HG03196 (cell line): ENCODE data around the gene FGFBP2.
"Not testable (repeated sequence)": the region's sequence is repeated elsewhere in the genome, so short reads cannot be mapped to it uniquely, and the experiment has no call there.

ENCODE experiments used
- ATAC-seq: cut with Tn5 transposase; IDR thresholded peaks from one replicate; pipeline ENCODE4 v1.9.1; 2021; ENCODE audit not compliant: unreplicated experiment

Gene FGFBP2

DNA sequence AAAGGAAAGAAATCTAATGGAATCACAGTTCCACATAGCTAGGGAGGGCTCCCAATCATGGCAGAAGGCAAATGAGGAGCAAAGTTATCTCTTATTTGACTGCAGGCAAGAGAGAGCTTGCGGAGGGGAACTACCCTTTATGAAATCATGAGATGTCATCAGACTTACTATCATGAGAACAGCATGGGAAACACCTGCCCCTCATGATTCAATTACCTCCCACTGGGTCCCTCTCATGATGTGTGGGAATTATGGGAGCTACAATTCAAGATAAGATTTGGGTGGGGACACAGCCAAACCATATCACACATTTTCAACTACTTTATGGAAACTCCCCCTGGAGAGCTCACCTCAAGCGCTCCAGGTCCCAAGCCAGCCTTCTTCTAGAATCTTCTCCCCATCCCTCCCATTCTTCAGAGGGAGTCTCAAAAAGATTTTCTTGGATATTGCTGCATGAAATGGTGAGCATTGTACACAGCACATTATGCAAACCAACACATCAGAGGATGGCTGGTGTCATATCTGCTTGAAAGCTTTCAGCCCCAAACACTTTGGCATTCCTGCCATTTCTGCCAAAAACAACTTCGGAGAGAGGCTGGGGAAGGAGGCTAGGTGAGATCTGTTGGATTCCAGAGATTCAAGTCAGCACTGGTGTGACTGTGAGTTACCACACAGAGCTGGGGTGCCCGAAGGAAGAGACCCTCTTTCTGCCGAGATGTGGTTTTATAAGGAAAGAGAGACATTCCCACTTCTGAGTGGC, 31.3 kb downstream of the FGFBP2 start:
- ATAC-seq = no peak

DNA sequence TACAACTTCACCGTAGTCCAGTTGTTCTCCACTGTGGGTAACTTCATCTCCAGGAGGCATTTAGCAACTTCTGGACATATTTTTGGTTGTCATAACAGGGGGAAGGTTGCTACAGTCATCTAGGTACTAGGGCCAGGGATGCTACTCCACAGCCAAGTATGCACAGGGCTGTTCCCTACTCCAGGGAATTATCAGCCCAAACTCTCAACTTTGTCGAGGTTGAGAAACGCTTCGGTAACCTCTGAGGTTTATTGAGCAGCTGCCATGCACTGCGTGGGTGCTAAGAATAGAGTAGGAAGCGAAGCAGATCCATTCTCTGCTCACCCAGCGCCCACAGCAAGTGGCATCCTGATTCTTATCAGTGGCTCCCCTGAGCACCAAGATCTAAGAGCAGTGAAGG, 32.7 kb downstream of the FGFBP2 start:
- ATAC-seq = no peak

DNA sequence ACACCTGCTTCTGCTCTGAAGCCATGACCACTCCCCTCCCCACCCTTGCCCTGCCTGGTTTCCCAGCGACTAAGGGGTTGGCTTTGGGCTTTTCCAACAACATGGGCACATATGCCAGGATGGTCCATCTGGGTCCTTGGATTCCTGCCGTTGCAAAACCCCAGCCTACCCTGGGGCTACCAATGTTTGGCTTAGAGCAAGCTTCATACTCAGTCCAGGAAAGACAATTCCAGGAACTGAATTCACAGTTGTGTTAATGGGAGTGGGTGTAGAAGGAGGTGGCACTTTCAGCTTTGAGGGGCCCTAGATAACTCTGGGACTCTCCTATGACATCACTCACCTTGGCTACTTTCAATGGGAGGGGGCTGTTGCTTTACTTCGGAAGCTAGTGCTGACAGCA, 33.4 kb downstream of the FGFBP2 start:
- ATAC-seq = no peak

DNA sequence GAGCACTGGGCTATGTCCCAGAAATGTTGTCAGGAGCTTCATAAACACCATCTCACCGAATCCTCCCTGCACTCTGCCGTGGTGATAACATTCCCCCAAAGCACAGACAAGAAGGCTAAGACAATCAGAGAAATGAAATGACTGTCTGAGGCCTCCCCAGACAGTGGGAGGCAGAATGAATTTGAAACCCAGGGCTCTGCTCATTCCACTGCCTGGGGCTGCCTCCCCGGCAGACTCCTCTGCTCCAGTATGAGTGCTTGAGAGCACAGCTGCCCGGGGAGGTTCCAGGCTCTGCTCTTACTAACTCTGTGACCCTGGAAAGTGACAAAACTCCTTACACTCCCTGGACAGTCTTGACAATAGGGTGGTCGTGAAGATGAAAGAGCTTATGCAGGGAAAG, 34.1 kb downstream of the FGFBP2 start:
- ATAC-seq = no peak

DNA sequence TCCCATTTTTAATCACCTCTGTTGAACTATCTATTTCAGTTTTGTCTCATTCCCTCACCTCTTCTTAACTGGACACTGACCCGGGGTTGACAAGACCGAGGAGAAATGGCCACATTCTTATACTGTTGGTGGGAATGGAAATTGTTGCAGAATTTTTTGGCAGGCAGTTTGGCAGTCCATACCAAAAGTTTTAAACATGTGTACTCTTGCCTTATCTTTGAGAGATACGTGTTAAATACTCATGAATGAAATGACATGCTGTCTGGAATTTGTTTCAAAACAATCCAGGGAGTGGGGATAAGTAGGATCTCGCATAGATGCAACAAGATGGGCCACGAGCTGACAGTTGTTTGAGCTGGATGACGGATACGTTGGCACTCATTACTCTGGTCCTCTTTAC, 36.5 kb downstream of the FGFBP2 start:
- ATAC-seq = no peak

DNA sequence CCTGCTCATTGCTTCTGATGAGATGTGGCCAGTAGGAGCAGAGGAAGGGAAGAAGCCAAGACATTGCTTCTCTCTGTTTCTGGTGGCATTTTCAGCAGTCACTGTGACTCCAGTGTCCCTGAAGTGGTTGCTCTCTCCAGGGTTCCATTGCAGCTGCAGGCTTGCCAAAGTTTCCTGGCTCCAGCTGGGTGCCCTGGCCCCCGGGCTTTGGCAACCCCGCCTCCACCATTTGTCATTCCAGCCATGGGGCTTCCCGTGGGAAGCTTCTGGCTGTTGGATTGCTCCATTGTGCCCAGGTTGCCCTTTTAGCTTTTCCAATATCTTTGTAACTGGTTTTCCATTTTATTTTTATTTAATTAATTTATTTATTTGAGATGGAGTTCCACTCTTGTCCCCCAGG, 37.1 kb downstream of the FGFBP2 start:
- ATAC-seq = no peak

DNA sequence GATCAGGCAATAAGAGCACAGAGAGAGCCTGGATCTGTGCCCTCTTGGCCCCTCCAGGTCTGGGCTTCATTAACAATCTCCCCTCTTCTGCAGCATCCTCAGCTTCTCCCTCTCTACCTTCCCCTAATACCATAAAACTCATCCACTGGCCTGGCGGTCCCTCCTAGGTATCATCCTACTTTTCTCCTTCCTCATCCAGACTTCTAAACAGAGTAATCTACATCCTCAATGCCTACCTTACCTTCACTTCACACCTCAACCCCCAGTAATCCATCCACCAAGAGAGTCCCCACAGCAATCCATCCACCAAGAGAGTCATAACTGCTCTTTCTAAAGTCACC, 41.4 kb downstream of the FGFBP2 start:
- ATAC-seq = no peak

DNA sequence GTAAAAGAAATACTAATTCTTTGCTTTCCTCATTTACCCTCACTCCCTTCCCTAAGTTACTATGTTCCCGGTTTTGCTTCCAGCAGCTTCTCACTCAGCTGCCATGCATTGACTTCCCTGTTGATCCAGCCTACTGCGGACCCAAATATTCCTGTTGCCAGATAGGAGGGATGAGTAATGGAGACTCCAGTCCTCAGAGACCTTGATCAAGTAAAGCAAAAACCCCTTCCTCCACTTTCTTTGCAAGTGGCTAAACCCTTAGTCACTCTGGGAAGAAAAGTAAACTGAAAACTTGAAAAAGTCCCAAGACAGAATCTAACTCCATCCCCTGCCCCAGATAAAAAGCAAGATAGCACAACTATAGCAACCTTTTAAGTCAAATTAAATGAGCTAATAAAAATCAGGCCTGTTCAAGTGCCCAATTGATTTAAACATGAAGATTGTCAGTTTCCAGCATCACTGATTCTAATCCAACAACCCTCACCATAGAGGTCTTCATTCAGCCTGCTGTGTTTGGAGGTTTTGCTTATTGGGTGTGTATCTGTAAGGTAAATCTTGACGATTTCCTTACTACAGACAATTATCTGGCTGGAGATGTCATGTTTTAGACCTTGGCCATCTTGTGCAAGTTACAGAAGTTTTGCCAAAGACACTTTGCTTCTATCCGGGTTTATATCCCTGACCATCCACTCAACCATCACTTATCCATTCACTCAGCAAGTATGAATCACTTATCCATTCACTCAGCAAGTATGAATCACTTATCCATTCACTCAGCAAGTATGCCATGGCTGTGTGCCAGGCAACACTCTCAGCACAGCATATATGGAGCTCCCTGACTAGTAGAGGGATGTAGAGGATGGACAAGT, 42.0 kb downstream of the FGFBP2 start:
- ATAC-seq = no peak

DNA sequence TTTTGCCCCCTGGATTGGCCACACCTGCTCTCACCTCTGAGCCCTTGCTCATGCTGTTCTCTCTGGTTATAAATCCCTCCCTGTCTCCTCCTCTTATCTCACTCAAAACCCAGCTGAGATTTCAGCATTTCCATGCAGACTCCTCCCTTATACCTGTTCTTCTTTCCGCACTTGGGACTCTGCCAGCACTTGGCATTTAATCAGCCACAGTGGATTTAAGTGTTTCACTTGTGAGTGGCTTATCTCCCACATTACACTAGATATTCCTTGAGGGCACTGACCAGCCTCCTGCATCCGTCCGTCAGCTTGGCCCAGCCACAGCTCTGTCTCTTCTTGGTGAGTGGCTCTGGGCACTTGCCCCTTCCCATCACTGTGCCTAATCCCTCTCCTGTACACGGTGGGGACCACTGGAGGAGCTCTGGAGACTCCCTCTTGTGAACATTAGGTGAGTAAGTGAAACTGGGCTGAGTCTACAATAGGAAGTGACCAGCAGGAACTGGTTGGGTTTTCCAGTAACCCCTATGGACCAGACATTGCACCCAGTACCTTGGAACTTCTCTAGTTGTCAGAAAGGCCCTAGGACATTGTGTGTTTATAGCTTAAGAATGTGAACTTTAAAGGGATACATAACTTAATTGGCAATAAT, 44.4 kb downstream of the FGFBP2 start:
- ATAC-seq = no peak

DNA sequence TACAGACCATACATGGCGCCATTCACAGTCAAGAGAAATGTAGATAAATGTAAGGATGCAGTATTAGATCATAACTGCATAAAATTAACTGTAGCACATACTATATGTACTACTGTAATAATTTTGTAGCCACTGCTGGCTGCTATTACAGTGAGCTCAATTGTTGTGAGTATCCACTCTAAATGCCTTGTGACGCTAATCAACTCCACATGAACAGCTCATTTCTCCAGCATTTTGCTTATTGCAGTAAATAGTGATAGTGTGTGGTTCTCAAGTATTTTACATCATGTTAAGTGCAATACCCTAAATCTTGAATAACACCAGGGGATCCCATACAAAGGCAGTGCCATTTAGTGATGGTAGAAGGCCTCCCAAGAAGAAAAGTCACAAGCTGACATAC, 45.7 kb downstream of the FGFBP2 start:
- no peak for ATAC-seq

DNA sequence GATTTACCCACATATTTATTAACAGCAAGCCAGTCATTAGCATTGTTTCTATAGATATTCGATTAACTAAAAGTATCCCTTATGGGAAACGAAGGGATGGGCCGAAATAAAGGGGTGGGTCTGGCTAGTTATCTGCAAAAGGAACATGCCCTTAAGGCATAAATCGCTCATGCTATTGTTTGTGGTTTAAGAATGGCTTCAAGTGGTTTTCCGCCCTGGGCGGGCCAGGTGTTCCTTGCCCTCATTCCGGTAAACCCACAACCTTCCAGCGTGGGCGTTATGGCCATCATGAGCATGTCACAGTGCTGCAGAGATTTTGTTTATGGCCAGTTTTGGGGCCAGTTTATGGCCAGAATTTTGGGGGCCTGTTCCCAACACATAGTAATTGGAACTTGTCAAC, 46.6 kb downstream of the FGFBP2 start:
- ATAC-seq = not testable (repeated sequence)

DNA sequence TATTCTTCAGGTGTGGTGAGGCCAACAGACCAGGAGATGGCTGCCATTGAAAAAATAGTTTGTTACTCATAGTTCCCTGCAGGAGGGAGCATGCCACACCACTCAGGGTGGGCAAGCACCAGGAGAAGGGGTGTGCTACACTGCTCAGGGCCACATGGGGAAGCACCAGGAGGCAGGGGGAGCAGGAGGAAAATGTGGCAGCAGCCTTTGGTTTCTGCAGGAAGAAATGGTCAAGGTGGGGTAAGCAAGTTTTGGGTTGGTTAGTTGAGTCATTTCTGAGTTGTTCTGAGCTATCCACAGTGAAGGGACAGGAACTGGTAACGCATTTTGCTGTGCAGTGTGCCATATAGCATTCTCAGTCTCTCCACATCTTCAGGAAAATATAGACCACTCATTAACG, 48.2 kb downstream of the FGFBP2 start:
- ATAC-seq = no peak

DNA sequence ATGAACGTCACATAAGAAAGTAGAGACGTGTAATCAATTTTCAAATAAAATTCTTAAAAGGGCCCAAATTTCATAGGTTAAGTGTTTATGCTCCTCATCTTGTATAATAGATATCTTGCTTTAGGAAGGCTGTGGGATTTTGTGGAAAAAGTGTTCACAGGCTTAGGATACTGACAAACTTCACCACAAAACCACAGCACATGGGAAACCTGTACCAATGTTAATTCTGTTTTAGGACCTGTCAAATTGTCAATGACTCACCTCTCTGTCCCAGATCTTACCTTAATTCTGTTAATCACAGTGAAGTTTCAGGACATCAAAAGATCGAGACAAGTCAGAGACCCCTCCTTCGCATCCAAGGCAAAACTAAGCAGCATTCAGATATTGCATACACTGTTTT, 48.7 kb downstream of the FGFBP2 start:
- ATAC-seq = no peak

DNA sequence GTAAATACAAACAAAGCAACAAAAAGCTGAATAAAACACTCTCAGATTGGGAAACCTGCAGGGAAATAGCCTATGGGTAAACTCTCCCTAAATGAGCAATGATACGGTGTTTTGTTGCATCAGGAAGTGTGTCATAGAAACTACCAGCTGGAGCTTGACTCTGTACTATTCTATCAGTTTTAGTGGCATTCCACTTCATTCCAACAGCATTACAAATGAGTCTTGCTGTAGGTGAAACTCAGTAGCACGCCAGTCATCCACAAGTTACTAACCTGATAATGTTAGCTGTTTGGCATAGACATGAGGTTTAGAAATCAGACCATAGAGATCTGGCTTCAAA, 49.4 kb downstream of the FGFBP2 start:
- no peak for ATAC-seq

DNA sequence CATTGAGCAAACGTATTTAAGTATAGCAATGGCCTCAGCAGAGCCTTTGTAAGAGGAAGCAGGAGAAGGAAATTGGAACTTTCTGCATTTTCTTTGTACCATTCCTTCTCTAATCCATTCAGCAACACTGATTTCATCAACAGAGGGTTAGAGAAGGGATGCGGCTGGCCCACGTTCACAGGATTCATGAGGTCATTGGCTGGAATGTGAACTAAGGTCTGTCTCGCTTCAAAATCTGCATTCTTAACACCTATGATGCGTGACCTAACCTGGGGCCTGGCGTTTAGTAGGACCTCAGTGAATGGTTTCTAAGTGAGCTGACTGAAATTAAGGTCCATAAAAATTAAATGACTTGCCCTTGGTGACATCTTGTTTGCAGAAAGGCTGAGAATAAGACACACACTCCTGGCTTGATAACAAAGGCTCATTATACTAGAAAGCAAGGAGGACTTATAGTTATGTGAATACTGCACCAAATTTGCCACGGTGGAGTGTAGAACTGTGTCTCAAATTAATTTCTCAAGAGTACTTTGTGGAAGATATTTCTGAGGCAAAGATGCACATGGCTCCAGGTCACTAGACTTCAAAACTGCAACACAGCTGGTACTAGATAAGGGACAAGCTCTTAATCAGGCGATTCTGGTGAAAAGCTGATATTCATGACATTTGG, 49.9 kb downstream of the FGFBP2 start:
- ATAC-seq = no peak

DNA sequence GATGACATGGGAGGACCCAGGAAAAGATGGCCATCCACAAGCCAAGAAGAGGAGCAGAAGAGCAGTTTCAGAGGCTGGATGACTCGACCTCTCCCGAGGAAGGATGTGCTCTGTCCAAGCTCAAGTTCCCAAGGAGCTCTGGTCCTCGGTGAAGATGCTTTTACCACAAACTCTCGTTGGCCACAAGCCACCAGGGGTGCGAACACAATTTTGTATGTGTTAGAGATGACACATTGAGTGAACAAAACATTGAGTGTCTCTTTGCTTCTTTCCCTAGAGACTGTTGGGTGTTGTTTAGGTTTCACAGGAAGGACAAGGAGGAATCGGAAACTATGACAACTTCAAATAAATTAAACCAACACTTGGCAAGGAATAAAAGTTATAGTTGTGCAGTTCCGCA, 50.7 kb downstream of the FGFBP2 start:
- ATAC-seq = no peak
